A673 (cell line): ENCODE data around the gene PPP1R7.

Experiments used
- EZH2 ChIP-seq: fragments of 200-600 bp; sonication (generic); IDR thresholded peaks from 2 replicates; pipeline ENCODE4 v1.6.1; 2017; ENCODE audit warnings: borderline replicate concordance, low read depth, mild to moderate bottlenecking, mixed read lengths, antibody characterized with exemption, low read length; ENCODE audit not compliant: poor library complexity, severe bottlenecking
- TF ChIP-seq, protein P1 (sequence below): fragments of 300-800, 200-600 bp; sonication (generic); conservative IDR thresholded peaks from 2 replicates; pipeline ENCODE4 v1.5.1; 2017; ENCODE audit warnings: low read depth, mild to moderate bottlenecking, antibody characterized with exemption, low read length, moderate library complexity, mixed read lengths

- TF ChIP-seq, protein P1, sequence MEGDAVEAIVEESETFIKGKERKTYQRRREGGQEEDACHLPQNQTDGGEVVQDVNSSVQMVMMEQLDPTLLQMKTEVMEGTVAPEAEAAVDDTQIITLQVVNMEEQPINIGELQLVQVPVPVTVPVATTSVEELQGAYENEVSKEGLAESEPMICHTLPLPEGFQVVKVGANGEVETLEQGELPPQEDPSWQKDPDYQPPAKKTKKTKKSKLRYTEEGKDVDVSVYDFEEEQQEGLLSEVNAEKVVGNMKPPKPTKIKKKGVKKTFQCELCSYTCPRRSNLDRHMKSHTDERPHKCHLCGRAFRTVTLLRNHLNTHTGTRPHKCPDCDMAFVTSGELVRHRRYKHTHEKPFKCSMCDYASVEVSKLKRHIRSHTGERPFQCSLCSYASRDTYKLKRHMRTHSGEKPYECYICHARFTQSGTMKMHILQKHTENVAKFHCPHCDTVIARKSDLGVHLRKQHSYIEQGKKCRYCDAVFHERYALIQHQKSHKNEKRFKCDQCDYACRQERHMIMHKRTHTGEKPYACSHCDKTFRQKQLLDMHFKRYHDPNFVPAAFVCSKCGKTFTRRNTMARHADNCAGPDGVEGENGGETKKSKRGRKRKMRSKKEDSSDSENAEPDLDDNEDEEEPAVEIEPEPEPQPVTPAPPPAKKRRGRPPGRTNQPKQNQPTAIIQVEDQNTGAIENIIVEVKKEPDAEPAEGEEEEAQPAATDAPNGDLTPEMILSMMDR = no peak
- no peak for TF ChIP-seq EZH2
Measured at GRCh38 chr2:241120440-241120839, 29.8 kb upstream of the PPP1R7 start.
